ENCODE measurements around the gene APOA4.

DNA sequence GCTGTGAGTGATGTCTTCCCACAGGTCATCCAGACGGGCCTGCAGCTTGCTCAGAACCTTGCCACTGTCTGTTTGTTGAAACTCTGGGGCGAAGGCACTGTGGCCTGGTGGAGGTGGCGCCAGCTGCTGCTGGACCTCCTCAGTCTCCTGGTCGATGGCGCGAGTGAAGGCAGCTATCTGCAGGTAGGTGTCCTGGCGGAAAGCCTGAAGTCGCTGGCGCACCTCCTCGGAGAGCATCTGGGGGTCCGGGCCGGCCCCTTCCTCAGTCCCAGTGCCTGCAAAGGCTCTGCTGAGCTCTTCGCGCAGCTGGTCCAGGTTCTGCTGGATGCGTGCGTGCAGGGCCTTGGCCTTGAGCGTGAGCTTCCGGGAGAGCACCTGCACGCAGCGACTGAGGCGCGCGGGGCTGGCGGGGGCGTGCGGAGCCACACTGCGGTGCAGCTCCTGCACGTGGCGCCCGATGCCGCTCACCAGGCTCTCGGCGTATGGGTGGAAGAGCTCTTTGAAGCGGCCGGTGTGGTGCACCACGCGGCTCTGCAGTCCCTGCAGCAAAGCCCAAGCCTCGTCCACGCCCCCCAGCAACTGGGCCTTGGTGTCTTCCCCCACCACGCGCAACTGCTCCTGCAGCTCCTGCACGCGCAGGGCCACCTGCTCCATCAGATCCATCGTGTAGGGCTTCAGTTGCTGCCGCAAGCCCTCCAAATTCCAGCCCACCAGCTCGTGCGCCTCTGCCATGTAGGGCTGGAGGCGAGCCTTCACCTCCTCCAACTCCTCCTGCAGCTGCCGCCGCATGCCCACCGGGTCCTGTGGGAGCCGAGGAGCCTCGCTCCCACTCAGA is 32.7 kb downstream of the APOA4 start:
- TF ChIP-seq CTCF (IDR thresholded peaks at IDR 0.05 in 4 of 5, conservative IDR thresholded peaks at IDR 0.05 in 1 of 5) (no peak), POLR2A (IDR thresholded peaks at IDR 0.05) (no peak)
